NOMO-1 treated with DMSO at 0.1 percent for 48 hours (cell line): ENCODE results near the gene NT5C2.
A peak's percentile ranks its signal among the peaks of the same experiment; 100 is the strongest.
"Not testable (repeated sequence)": the region's sequence is repeated elsewhere in the genome, so short reads cannot be mapped to it uniquely, and the experiment has no call there.

Source experiments
- DNase-seq: peaks from one replicate; lab custom pipeline; 2025; ENCODE audit not compliant: unreplicated experiment; lab: John Stamatoyannopoulos, UW

NT5C2 gene

DNA sequence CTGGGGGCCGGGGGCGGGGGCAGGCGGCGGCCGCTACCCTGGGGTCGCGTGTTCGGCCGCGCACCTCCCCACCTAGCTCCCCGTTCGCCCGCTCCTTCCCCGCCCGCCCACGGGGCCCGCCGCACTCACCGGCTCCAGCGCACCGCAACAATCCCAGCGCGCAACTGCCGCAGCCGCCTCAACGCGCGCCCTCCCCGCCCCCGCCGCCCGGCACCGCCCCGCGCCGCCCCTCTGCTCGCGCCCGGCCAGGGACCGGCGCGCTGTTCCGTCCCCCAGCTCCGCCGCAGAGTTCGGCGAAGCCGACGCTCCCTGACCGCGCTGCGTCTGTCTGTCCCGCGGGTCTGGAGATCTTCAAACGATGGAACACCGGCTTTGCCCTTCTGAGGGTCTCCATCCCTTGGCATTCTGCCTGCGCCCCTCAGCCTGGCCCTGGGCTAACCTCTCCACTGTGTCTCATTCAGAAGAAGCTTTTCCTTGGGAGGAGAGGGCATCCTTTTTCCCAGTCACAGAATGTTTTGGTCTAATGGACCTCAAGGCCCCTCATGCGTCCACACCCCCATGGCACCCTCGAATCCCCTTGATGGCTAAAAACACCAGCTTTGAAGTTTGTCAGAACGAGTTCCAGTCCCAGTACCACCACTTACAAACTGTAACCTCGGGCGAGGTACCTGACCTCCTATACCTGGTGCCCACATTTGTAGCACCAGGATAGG lies at the start of gene NT5C2:
NT5C2 (minus strand) TSS at position 166 of the 713 bp plus-strand sequence. CDS start 18,314 bp downstream, outside the sequence.
- peak; percentile 74 for DNase-seq

DNA sequence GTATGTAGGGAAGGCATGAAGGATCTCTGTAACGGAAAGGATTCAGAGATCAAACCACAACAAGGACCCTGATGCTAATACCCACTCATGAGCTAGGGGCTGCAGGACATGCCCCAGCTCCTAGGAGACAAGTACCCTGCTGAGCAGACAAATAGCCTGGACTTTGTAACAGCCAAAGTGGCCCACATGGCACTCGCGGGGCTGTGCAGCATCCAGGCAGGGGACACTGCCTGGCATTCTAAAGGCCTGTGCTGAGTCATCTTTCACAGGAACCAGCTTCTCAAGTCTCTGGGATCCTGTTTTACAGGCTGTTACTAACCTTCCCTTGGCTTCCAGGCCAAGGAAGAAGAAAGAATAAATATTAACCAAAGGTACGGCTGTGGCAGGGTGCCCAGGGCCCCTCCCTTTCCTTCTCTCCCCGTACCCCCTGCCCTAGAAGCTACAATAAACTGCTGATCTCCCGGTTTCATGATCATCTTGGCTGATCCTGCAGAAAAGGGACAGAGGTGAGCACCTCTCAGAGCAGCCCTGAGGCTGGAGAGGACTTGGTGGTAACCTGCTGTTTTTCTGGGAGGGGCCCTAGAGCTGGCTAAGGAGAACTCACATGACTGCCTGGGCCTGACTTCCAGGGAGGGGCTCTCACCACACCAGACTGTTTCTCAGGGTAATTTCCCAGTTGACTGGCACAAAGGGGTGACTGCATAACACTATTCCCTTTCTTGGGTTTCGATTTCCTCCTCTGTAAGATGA lies 48.4 kb upstream of the NT5C2 start:
- DNase-seq: peak; percentile 45

DNA sequence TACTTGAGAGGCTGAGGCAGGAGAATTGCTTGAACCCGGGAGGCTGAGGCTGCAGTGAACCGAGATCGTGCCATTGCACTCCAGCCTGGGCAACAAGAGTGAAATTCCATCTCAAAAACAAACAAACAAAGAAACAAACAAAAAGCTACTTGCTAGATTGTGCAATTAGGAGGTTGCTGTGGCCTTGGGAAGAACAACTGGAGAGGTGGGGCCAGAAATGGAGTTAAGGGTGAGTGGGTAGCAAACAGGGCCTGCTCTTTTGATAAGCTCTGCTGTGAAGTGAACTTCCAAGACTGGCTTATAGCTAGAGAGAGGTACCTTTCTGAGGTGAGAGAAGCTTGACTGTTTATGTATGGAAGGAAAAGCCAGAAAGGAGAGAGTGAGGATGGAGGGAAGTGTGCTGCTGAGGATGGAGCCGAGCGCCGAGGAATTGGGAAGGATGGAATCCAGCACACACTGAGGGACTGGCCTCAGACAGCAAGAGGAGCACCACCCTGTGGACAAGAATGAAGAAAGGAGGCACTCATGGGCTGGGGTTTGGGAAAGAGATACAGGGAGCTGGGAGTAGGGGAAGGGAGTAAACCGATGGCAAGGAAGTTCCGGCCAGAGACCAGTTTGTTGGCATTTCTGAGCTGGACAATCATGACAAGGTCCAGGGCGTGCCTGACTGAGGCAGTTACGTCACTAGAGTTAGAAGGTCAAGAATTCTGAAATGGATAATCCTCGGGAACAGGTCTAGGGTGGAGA lies 45.6 kb upstream of the NT5C2 start:
- no peak for DNase-seq

DNA sequence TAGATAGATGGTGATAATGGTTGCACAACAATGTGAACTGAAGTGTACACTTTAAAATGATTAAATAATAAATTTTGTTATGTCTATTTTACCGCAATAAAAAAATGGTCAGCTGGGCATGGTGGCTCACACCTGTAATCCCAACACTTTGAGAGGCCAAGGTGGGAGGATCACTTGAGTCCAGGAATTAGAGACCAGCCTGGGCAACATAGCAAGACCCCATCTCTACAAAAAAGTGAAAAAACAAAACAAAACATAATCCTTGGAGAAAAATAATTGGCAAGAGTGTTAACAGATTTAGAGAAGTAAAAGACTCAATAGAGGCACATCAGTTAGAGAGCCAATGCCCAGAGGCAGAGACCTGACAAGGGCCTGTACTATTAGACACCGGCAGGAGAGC lies 42.7 kb upstream of the NT5C2 start:
- no peak for DNase-seq

DNA sequence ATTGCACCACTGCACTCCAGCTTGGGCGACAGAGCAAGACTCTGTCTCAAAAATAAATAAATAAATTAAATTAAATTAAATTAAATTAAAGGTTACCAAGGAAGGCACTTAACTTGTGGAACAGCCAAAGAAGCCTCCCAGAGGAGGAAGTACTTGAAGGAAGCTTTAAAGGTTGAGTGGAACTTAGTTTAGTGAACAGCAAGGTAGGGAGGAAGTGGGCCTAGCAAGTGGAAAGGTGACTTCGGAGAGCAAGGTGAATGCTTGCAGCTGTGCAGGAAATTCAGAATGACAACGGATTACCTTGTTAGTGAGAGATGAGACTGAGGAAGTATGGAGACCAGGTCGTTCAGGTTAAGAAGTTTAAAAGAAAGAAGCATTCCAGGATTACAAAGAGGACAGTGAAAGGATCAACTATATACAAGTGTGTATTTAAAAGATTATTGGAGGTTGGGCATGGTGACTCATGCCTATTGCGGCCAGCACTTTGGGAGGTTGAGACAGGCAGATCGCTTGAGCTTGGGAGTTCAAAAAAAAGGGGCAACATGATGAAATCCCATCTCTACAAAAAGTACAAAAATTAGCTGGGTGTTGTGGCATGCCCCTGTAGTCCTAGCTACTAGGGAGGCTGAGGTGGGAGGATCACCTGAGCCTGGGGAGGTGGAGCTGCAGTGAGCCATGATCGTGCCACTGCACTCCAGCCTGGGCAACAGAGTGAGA lies 39.9 kb upstream of the NT5C2 start:
- DNase-seq: peak; percentile 39

DNA sequence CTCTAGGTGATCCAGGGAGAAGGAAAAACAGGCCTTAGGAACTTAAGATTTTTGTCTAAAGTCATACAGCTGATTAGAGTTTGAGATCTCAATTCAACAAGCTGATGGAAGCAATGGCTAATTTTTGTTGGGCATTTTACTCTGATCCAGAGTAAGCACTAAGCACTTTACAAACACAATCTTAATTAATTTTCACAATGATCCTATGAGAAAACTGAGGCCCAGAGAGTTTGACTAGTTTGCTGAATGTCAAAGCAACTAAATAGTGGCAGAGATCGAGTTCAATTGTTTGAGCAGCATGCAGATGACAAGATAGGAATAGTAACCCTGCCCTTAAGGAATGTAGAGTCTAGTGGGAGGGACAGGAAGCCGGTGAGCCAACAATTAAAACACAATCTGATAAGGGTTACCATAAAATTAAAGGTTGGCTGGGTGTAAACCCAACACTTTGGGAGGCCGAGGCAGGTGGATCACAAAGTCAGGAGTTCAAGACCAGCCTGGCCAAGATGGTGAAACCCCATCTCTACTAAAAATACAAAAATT lies 39.1 kb upstream of the NT5C2 start:
- DNase-seq: no peak

DNA sequence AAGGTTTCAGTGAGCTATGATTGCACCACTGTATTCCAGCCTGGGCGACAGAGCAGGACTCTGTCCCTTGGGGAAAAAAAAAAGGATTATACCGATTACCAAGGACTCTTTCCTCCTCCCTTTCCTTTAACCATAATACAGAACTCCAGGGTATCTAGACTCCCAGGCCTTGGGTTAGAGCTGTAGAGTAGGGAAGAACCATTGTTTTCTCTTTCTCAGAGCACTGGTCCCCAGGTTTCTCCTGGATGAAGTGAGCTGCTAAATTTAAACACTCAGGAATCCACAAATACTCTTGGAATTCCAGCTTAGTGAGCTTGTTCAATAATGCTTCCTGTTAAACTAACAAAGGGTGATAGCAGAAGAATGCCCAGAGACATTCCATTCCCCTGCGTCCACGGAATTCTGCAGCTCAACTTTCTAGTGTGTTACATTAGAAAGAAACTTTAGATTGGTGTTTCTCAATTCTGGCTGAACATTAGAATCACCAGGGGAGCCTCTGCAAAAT lies 38.0 kb upstream of the NT5C2 start:
- DNase-seq: no peak

DNA sequence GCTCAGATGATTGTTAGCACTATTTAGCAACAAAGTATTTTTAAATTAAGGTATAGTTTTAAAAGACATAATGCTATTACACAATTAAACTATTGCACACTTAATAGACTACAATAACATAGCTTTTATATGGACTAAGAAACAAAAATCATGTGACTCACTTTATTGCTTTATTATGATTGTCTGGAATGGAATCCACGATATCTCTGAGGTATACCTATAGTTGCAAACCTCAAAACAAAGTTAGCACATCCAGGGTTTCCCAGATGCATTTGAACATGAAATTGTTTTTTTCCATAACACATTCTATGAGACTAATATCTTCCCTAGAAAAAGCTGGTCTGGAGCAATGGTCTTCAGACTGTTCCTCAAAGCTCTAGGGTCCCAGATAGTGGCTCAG lies 34.3 kb upstream of the NT5C2 start:
- no peak for DNase-seq

DNA sequence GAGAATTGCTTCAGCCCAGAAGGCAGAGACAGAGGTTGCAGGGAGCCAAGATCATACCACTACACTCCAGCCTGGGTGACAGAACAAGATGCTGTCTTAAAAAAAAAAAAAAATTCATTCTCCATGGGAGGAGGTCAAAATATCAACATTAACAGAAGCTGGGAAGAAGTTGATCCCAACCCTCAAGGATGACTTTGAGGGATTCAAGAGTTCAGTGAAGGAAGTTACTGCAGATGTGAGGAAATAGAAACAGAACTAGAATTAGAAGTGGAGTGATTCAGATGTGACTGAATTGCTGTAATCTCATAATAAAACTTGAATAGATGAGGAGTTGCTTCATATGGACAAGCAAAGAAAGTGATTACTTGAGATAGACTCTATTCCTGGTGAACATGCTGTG lies 32.9 kb upstream of the NT5C2 start:
- peak; percentile 43 for DNase-seq

DNA sequence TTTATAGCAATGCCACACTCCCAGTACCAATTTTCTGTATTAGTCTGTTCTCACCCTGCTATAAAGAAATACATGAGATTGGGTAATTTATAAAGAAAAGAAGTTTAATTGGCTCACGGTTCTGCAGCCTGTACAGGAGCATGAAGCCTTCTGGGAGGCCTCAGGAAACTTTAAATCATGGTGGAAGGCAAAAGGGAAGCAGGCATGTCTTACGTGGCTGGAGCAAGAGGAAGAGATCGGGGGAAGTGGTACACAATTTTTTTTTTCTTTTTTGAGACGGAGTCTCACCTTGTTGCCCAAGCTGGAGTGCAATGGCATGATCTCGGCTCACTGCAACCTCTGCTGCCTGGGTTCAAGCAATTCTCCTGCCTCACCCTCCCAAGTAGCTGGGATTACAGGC lies 31.6 kb upstream of the NT5C2 start:
- DNase-seq: peak; percentile 58

DNA sequence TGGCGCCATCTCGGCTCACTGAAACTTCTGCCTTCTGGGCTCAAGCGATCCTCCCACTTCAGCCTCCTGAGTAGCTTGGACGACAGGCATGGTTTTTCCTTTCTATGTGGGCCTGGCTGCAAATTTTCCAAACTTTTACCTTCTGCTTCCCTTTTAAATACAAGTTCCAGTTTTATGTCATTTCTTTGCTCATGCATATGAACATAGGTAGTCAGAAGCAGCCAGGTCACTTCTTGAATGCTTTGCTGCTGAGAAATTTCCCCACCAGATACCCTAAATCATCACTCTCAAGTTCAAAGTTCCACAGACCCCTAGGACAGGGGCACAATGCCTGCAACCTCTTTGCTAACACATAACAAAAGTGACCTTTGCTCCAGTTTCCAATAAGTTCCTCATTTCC lies 31.1 kb upstream of the NT5C2 start:
- DNase-seq: peak; percentile 39

DNA sequence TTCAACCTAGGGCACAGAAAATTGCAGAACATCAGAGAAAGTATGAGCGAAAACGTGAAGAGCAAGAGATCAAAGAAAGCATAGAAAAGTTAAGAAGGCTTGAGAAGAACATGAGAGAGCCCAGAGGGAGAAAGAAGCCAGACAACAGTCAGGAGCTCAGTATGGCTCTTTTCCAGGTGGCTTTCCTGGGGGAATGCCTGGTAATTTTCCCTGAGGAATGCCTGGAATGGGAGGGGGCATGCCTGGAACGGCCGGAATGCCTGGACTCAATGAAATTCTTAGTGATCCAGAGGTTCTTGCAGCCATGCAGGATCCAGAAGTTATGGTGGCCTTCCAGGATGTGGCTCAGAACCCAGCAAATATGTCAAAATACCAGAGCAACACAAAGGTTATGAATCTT lies 23.3 kb upstream of the NT5C2 start:
- DNase-seq: not testable (repeated sequence)

DNA sequence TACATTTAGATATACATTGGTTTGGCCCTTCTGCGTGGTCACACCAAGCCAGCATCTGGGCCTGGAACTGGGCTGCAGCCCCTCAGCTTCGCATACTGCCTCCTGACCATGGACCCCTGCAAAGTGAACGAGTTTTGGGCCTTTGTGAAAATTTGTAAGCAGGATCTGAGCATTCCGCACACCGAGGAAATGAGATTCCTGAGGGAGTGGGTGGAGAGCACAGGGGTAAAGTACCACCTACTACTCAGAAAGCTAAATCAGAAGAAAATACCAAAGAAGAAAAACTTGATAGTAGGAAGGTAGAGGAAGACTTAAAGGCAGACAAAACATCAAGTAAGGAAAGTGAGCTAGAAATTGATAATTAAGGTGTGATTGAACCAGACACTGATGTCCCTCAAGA lies 22.5 kb upstream of the NT5C2 start:
- DNase-seq: no peak

DNA sequence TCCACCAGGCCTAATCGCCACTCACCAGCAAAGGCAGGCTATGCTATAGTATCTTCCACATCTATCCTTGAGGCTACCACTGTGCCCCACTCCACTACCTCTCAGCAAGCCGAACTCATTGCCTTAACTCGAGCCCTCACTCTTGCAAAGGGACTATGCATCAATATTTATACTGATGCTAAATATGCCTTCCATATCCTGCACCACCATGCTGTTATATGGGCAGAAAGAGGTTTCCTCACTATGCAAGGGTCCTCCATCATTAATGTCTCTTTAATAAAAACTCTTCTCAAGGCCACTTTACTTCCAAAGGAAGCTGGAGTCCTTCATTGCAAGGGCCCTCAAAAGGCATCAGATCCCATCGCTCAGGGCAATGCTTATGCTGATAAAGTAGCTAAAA lies 17.2 kb upstream of the NT5C2 start:
- DNase-seq: not testable (repeated sequence)

DNA sequence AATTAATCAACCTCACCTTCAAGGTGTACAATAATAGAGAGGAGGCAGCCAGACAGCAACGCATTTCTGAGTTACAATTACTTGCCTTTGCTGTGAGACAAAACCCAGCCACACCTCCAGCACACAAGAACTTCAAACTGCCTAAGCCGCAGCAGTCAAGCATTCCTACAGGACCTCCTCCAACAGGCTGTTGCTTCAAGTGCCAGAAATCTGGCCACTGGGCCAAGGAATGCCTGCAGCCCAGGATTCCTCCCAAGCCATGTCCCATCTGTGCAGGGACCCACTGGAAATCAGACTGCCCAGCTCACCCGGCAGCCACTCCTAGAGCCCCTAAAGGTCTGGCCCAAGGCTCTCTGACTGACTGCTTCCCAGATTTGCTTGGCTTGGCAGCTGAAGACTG lies 14.6 kb upstream of the NT5C2 start:
- not testable (repeated sequence) for DNase-seq

DNA sequence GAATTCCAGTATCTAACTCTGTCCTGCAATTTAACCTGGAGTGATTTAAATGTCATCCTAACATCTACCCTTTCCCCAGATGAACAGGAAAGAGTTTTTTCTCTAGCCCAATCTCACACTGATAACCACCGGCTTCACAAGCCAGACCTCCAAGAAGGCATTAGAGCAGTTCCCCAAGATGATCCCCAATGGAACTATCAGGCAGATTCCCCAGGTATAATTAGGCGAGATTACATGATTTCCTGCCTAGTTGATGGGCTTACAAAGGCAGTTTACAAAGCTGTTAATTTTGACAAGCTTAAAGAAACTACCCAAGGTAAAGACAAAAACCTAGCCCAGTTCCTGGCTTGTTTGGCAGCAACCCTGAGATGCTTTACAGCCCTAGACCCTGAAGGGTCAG lies 14.1 kb upstream of the NT5C2 start:
- DNase-seq: no peak

DNA sequence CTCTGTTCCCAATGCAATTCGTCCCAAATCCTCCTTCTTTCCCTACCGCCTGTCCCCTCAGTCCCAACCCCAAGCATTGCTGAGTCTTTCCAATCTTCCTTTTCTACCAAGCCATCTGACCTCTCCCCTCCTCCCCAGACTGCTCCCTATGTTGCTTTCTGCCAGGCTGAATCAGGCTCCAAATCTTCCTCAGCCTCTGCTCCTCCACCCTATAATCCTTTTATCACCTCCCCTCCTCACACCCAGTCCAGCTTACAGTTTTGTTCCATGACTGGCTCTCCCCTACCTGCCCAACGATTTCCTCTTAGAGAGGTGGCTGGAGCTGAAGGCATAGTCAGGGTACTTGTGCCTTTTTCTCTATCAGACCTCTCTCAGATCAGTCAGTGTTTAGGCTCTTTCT lies 13.6 kb upstream of the NT5C2 start:
- DNase-seq: not testable (repeated sequence)

DNA sequence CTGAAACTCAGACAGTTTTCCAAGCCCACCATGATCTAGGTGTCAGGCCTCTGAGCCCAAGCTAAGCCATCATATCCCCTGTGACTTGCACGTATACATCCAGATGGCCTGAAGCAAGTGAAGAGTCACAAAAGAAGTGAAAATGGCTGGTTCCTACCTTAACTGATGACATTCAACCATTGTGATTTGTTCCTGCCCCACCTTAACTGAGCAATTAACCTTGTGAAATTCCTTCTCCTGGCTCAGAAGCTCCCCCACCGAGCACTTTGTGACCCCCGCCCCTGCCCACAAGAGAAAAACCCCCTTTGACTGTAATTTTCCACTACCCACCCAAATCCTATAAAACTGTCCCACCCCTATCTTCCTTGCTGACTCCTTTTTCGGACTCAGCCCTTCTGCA lies 12.3 kb upstream of the NT5C2 start:
- not testable (repeated sequence) for DNase-seq

DNA sequence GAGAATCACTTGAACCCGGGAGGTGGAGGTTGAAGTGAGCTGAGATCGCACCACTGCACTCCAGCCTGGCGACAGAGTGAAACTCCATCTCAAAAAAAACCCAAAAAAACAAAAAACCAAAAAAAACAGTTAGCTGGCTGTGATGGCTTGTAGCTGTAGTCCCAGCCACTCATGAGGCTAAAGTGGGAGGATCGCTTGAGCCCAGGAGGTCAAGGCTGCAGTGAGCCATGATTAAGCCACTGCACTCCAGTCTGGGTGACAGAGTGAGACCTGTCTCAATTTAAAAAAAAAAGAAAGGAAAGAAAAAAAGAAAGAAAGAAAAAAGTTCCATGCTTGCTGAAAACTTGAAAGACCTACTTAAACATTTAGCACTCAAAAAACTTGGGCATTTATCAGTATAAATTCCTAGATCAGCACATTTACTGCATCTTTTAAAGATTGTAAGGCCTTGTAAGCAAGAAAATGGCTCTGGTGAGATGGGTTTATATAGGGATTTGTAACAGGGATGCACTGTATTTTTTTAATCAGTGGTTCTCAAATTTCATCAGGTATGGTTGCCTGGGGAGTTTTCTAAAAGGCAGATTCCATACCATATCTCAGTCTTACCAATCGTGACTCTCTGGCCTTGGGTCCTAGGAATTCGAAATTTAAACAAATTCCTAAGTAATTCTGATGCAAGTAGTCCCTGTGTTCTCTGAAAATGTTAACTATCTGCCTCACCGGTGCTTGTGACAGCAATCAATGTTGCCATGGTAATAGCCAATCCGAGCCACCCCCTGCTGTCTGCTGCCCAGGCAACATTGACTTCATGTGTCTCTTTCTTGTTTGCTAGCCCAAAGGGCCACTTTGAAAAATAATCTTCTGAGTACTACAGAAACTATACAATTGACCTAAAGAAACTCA lies 11.5 kb upstream of the NT5C2 start:
- no peak for DNase-seq

DNA sequence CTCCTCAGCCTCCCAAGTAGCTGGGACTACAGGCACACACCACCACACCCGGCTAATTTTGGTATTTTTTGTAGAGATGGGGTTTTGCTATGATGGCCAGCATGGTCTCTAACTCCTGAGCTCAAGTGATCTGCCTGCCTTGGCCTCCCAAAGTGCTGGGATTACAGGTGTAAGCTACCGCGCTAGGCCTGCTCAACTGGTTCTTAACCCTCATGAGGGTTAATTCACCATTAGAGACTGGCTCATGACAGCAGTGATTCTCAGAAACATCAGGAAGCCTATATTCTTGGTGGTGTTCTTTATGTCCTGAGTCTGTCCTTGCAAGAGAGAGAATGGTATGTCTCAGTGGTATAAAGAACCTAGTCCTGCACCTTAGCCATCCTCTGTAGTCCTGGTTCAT lies 10.4 kb upstream of the NT5C2 start:
- DNase-seq: no peak
